NCI-H82 treated with DMSO at 0.1 percent for 48 hours (cell line): ENCODE results near the gene NATD1.

Experiments used
- DNase-seq: peaks from one replicate; lab custom pipeline; 2025; ENCODE audit not compliant: unreplicated experiment; lab: John Stamatoyannopoulos, UW

NATD1 gene, protein sequence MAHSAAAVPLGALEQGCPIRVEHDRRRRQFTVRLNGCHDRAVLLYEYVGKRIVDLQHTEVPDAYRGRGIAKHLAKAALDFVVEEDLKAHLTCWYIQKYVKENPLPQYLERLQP

GRCh38 chr17:21252796-21253645 lies at the start of gene NATD1:
NATD1 (minus strand) TSS chr17:21253410; CDS start chr17:21253264, 146 bp downstream.
- peak; percentile 73 for DNase-seq

- DNase-seq = no peak
Measured at GRCh38 chr17:21301593-21302550, 48.7 kb upstream of the NATD1 start.

GRCh38 chr17:21300601-21301571 lies 47.7 kb upstream of the NATD1 start:
- no peak for DNase-seq

- no peak for DNase-seq
Measured at GRCh38 chr17:21299981-21300600, 46.9 kb upstream of the NATD1 start.

GRCh38 chr17:21298983-21299519 lies 45.8 kb upstream of the NATD1 start:
- DNase-seq = no peak

GRCh38 chr17:21298056-21298982 lies 45.1 kb upstream of the NATD1 start:
- no peak for DNase-seq

GRCh38 chr17:21297597-21297996 lies 44.4 kb upstream of the NATD1 start:
- DNase-seq = no peak

DNA sequence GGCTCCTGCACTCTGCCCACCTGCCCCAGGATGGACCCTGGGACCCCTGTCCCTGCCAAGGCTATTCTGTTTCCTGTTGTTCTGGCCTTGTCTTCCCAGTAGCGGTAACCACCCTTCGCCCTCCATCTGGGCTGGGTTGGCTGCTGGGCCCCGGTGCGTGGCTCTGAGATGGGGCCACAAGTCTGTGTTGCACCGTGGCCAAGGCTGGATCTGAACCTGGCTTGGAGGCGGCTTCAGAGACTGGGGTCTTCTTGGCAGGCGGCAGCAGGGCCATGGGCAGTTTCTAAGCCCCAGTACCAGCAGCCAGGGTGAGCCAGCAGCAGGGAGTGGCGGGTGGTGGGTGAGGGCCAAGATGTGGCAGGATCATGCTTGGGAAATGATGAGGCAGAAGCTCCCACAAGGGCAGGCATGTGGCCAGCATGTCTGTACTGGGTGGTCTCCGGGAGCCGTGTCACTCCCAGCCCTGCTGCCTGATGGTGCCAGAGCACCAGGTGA lies 43.9 kb upstream of the NATD1 start:
- no peak for DNase-seq

GRCh38 chr17:21296097-21297025 lies 43.2 kb upstream of the NATD1 start:
- DNase-seq = no peak

GRCh38 chr17:21295036-21295952 lies 42.1 kb upstream of the NATD1 start:
- no peak for DNase-seq

DNA sequence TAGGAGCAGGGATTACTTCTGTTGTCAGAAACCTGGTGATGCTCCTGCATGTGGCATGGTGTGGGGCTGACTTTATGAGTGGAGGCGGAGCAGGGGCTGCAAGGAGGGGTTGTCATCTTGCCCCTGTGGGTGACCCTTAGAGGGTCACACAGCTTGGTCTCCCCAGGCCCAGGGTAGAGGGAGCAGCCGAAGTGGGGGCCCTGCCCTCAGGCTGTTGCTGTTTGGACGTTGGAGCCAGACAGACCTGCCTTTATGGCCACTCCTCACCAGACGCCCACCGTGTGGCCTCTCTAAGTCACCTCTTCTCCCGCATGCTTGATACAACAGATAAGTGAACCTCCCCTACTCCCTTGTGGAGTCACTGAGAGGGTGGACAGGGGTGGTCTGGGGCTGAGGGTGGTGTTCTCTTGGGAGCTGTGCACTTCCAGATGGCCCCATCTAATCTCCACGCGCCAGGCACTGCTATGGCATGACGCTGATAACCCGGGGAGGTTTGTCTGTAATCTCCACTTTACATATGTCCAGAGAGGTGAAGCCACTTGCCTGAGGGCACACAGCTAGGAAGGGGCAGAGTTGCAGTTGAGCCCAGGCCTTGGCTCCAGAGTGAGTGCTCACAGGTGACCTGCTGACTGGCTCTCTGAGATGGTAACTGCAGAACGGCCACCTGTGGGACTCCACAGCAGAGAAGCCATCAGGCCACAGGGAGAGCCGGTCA lies 41.3 kb upstream of the NATD1 start:
- no peak for DNase-seq

- DNase-seq = no peak
Measured at GRCh38 chr17:21293831-21294210, 40.6 kb upstream of the NATD1 start.

DNA sequence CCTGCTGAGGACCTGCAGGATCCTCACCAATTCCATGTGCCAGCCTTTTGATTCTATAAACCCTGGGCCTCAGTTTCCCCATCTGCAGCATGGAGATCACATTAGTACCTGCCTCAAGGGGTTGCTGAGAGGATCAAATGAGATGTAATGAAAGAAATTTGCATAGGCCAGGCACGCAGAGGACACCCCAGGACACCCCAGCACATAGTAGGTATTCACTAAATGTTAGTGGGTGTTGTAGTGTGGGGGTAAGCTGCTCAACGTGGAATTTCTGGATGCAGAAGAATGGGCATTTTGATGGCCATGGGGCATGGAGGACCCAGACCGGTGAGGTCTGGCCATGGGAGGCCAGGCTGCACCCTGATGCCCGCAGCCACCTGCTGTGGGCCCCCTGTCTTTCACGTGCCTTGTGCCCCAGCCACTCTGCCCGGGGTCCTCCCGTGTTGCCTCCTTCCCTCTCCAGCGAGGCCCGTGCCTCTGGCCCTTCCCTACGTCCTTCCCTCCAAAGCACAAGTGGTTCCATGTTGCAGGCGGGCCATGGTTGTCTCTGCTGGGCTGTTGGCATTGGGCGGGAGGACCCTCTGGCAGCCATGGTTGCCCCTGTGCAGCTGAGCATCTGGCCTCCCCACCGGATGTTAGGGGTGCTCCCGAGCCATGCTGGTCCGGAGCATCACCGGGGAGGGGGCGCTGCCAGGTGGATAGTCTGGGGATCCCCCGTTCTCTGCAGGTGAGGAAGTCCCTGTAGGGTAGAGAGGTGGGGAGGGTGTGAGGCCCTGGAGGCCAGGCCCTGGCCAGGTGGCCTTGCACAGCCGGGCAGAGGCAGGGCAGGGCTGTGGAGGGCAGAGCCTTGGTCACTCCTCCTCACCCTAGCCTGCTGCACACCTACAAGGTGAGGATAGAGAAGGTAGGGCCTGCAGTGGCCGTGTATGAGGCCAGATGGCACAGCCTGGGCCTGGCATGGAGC lies 39.9 kb upstream of the NATD1 start:
- no peak for DNase-seq

DNA sequence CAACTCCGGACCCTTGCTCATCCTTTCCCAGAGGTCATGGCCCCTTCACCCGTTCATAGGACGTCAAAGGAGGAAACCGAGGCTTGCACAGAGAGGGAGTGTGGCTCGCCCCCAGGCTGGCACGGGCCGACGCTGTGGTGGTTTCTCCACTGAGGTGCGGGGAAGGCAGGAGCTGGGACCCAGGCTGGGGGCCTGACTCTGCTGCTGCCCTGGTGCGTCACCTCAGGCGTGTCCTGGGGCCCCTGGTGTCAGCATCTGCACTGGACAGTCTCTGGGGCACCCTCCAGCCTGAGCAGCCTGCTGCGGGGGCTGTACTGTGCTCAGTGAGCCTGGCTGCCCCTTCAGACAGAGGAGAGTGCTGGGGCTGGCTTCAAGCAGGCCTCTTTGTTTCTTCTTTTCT lies 38.7 kb upstream of the NATD1 start:
- no peak for DNase-seq

- no peak for DNase-seq
Measured at GRCh38 chr17:21291357-21291756, 38.1 kb upstream of the NATD1 start.
